Heart right ventricle (tissue), 16 donors: Measurements from ENCODE around the gene AKAP6. TPM values are rescaled to one million over a fixed set of nuclear protein-coding genes. Genes with fewer than 3 reads are reported as not detected.
A peak's percentile ranks its signal among the peaks of the same experiment; 100 is the strongest.

Source experiments
- ATAC-seq, 8 donors: fragments of 200-7000 bp; cut with Tn5 transposase; one replicate each; pipeline ENCODE4 v1.9.1; 2020; ENCODE audit warnings: mild to moderate bottlenecking in 8 of 8, moderate library complexity in 8 of 8, moderate number of reproducible peaks in 1 of 8
- DNase-seq, 2 donors: peaks; one replicate each; pipeline ENCODE4 v3.0.0-alpha.2; 2020
- H3K27ac ChIP-seq, 10 donors: fragments of 200-600 bp; sonication (generic) in 2 of 10; one replicate each; pipeline versions ENCODE4 v1.5.0 to v1.8.0; 2020 to 2022; ENCODE audit warnings: mild to moderate bottlenecking in 3 of 10
- H3K27me3 ChIP-seq, 7 donors: fragments of 200-600 bp; one replicate each; pipeline ENCODE4 v1.8.0; 2021 to 2022; ENCODE audit warnings: mild to moderate bottlenecking in 2 of 7
- H3K36me3 ChIP-seq, 9 donors: fragments of 200-600 bp; sonication (generic) in 1 of 9; one replicate each; pipeline versions ENCODE4 v1.5.0 to v1.8.0; 2020 to 2022; ENCODE audit warnings: mild to moderate bottlenecking in 2 of 9
- H3K4me1 ChIP-seq, 9 donors: fragments of 200-600 bp; sonication (generic) in 1 of 9; one replicate each; pipeline versions ENCODE4 v1.5.0 to v1.8.0; 2020 to 2022; ENCODE audit warnings: mild to moderate bottlenecking in 4 of 9
- H3K4me3 ChIP-seq, 10 donors: fragments of 200-600 bp; sonication (generic) in 2 of 10; one replicate each; pipeline versions ENCODE4 v1.5.0 to v1.8.0; 2020 to 2022; ENCODE audit warnings: mild to moderate bottlenecking in 7 of 10, moderate library complexity in 2 of 10
- H3K9me3 ChIP-seq, 11 donors: fragments of 200-600 bp in 10 of 11; sonication (generic) in 2 of 11; one replicate each; pipeline versions ENCODE4 v1.5.0 to v1.8.0; 2013 to 2022; ENCODE audit warnings: mild to moderate bottlenecking in 2 of 11, control low read depth in 1 of 11, moderate library complexity in 1 of 11
- WGBS, 2 donors: extraction: QIAGEN DNeasy Blood & Tissue Kit; methylation state at CpG; one replicate each; pipeline ENCODE4 v1.1.7; 2013; ENCODE audit warnings: inconsistent platforms in 1 of 2; 5-methylcytosine and 5-hydroxymethylcytosine counted together
- intact Hi-C, 10 donors: fragments of 100-400 bp; cut with DNase I; formaldehyde crosslinking; loops; one replicate each; pipeline versions ENCODE4 v1.11.1 to v1.14.2; 2022
- polyA plus RNA-seq, 2 donors: library from polyadenylated mRNA; stranded (reverse); fragments of 200-250 nt; gene quantifications; one replicate each; pipeline ENCODE4 v1.2.3, GENCODE V29; 2013
- total RNA-seq, 10 donors: library from RNA; stranded (reverse); fragmentation: NEBNext Ultra II Directional in 3 of 10; extraction: Animal tissue kit (Norgen Biotek cat#: 25700) in 3 of 10; gene quantifications; one replicate each; pipeline versions ENCODE4 v1.2.1 to v1.2.4, GENCODE V29; 2021 to 2023
- TF ChIP-seq, protein P1 (sequence below), 9 donors: fragments of 200-600 bp; sonication (generic) in 2 of 9; IDR thresholded peaks; one replicate each; pipeline versions ENCODE4 v1.5.0 to v1.8.0; 2021 to 2022; ENCODE audit warnings: antibody characterized with exemption in 9 of 9, mild to moderate bottlenecking in 5 of 9, moderate library complexity in 1 of 9
- donor health status: Arrhythmogenic right ventricular cardiomyopathy.
- donor health status: ischemic (EF 13 %, LVEDD 7.1; RV severe dilation, severe dysfunction).
- donor health status: healthy with polysubstance abuse.
- donor health status: DM: no; HTN: yes; CAD: no.
- donor health status: DM: no; HTN: no; CAD: no.
- donor health status: ischemic (EF 25% LVEDD 6.9; RV normal size, moderate dysfunction).
- donor health status: ischemic (EF 25% LVEDD 5.7; RV mildly dilated, moderate dysfunction).
- donor health status: healthy.
- donor health status: DM: yes; HTN: yes; CAD: no.
- donor health status: Ischemic cardiomyopathy.
- donor health status: ischemic (EF 35%, LVEDD 5.7; RV mildly dilated, moderate dysfunction).
- donor health status: nonischemic (EF 11% LVEDD 7.7; RV severe dilation, severe dysfunction).
- donor health status: DM: yes; HTN: yes; CAD: no.
- donor health status: PGD.
- donor health status: ischemic (EF 29% LVEDD 5.4; RV normal size, mild dysfunction).
- donor health status: nonischemic (EF 23%, LVEDD 6.1; RV moderate dilation, normal function).

Gene AKAP6
- total and polyA plus RNA-seq, 12 donors, result 13.5 to 332 (median 229) TPM

DNA sequence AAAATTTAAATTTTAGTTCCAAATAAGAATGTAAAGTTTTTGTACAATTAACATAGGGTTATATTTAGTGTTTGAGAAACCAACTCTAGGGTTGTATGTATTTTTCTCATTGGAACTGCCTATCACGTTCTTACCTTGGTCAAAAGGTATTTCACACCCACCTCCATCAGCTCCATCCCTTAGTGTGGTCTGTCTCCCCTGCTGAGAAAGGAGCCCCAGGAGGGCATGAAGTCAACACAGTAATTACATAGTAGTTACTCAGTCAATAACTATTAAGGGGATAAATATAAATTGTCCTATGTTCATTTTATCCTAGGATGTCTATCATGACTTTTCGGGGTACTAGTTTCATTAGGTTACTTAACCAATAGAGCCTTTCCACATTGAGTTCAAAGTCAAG is 106.3 kb downstream of the AKAP6 start:
- WGBS, 2 donors, result 85 to 89% methylated on average over 2 of the region's 2 CpGs
- H3K4me1 ChIP-seq, result peaks cover 0 to 53% (median 19%) of the 10 kb centered on the region in 9 donors
- no peak overlapping the region for H3K4me3 ChIP-seq
- no peaks in the 10 kb centered on the region for H3K36me3 ChIP-seq
- intact Hi-C loops, result no loop called here
- H3K27ac ChIP-seq, result peak overlapping the region in 1 of 10 donors; percentile 73
- no peak for ATAC-seq
- DNase-seq, result no peak
- H3K9me3 ChIP-seq, result no peaks in the 10 kb centered on the region
- TF ChIP-seq, protein P1, sequence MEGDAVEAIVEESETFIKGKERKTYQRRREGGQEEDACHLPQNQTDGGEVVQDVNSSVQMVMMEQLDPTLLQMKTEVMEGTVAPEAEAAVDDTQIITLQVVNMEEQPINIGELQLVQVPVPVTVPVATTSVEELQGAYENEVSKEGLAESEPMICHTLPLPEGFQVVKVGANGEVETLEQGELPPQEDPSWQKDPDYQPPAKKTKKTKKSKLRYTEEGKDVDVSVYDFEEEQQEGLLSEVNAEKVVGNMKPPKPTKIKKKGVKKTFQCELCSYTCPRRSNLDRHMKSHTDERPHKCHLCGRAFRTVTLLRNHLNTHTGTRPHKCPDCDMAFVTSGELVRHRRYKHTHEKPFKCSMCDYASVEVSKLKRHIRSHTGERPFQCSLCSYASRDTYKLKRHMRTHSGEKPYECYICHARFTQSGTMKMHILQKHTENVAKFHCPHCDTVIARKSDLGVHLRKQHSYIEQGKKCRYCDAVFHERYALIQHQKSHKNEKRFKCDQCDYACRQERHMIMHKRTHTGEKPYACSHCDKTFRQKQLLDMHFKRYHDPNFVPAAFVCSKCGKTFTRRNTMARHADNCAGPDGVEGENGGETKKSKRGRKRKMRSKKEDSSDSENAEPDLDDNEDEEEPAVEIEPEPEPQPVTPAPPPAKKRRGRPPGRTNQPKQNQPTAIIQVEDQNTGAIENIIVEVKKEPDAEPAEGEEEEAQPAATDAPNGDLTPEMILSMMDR (IDR thresholded peaks at IDR 0.05), result no peak
- H3K27me3 ChIP-seq, result no peaks in the 10 kb centered on the region

GRCh38 chr14:32436993-32437392 is 107.9 kb downstream of the AKAP6 start:
- DNase-seq, result no peak
- Histone ChIP-seq H3K27ac (peak overlapping the region in 1 of 10 donors; percentile 32), H3K4me1 (peaks cover 0 to 51% (median 19%) of the 10 kb centered on the region in 9 donors), H3K9me3 (no peaks in the 10 kb centered on the region), H3K27me3 (no peaks in the 10 kb centered on the region), H3K36me3 (no peaks in the 10 kb centered on the region), H3K4me3 (no peak overlapping the region)
- intact Hi-C loops, result no loop called here
- TF ChIP-seq, protein P1 (IDR thresholded peaks at IDR 0.05), result no peak
- ATAC-seq, result no peak
- 53 to 75% methylated on average over 1 of the region's 1 CpG for WGBS, 2 donors

DNA sequence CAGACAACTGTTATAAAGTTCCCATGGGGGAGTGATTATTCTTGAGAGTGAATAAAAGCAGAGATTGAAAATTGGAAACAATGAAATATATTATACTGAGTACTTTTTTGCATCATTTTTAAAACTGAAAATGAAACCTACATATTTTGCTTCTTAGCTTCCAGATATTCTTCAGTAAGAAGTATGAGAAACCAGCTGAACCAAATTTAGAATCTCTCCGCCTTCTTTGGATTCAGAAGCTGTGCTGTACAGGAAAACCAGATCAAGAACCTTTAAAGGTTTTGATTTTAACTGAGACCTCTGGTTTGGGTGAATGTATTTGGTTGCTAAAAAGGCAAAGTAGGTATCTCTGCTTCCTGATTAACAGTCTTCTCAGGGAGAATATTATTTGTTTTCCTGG is 109.4 kb downstream of the AKAP6 start:
- Histone ChIP-seq H3K4me3 (no peak overlapping the region), H3K9me3 (no peaks in the 10 kb centered on the region), H3K4me1 (peaks cover 0 to 42% (median 19%) of the 10 kb centered on the region in 9 donors), H3K27ac (peak overlapping the region in 7 of 10 donors; percentile 5 to 75 (median 62)), H3K36me3 (no peaks in the 10 kb centered on the region), H3K27me3 (no peaks in the 10 kb centered on the region)
- DNase-seq (no peak), ATAC-seq (no peak)
- 26 to 34% methylated on average over 1 of the region's 1 CpG for WGBS, 2 donors
- intact Hi-C loops, result no loop called here
- TF ChIP-seq, protein P1 (IDR thresholded peaks at IDR 0.05), result no peak

DNA sequence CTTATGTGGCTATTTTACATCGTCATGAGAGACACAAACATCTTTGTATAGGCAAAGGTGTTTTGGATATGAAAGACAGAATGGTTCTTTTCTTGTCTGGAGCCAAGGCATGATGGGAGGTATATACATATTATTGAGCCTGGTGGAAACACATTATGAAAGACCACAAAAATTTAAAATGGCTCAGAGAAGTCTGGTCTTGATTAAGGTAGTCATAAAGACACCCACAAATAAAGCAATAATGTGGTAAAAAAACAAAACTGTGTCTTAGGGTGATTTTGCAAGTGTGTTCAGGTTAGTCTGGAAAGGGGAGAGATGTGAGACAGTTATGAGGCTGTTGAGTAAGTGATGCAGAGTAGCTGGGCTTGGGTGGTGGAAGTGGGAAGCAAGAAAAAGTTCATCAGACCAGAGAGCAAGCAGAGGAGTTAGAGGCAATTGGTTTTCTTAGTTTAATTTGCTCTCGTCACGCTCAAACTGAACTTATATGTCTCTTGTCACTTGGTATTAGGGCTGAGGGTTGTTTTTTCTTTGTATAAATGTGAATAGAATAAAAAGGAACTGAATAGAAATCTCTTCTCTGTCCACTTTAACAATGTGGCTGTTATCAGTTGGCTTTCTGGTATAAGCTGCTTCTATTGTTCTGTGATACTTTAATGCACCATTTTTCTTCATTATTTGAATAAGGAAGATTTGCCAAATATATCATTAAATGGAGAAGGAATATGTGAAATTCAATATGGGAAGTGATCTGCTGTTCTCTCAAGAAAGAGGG is 115.0 kb downstream of the AKAP6 start:
- H3K4me1 ChIP-seq, result peaks cover 0 to 31% (median 7%) of the 10 kb centered on the region in 9 donors
- intact Hi-C loops, result no loop called here
- no peaks in the 10 kb centered on the region for H3K27me3 ChIP-seq
- ATAC-seq (no peak), DNase-seq (no peak)
- TF ChIP-seq, protein P1 (IDR thresholded peaks at IDR 0.05), result no peak
- H3K4me3 ChIP-seq, result no peak overlapping the region
- 86 to 93% methylated on average over 3 of the region's 3 CpGs for WGBS, 2 donors
- H3K27ac ChIP-seq, result peak overlapping the region in 1 of 10 donors; percentile 9
- no peaks in the 10 kb centered on the region for H3K36me3 ChIP-seq
- no peaks in the 10 kb centered on the region for H3K9me3 ChIP-seq
